ENCODE measurements around the gene EGFR.

The EGFR gene

DNA sequence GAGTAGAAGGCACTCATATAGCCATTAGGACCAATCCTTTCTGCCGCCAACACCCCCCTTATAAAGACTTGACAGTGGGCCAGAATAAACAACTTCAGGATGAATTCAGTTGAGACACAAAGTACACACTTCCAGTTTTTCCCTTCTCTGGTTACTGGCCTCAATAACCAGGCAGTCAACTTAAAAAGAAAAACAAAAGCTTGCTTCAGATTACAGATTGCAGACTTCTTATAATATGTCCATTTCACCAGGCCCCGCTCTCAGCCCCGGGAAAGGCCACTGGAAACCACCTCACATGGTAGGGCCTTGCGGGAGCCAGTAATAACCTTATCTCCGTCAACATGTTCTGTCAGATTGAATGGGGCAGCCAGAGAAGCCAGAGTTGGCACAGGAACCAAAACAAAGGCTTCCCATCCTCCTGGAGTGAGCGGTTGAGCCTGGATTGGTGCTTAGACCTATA is 108.8 kb downstream of the EGFR start:
- no peak for DNase-seq (ENCODE audit: low read depth in 2 of 2)

GRCh38 chr7:55128693-55129394 is 110.0 kb downstream of the EGFR start:
- no peak for DNase-seq (ENCODE audit: low read depth in 2 of 2)

- no peak for DNase-seq (ENCODE audit: low read depth in 2 of 2)
Measured at GRCh38 chr7:55129541-55130394, 111.0 kb downstream of the EGFR start.

- no peak for DNase-seq (ENCODE audit: low read depth in 2 of 2)
Measured at GRCh38 chr7:55130395-55131141, 111.8 kb downstream of the EGFR start.

- DNase-seq (ENCODE audit: low read depth in 2 of 2) = no peak
Measured at GRCh38 chr7:55131142-55131929, 112.5 kb downstream of the EGFR start.

- no peak for DNase-seq (ENCODE audit: low read depth in 2 of 2)
Measured at GRCh38 chr7:55132550-55132889, 113.7 kb downstream of the EGFR start.

DNA sequence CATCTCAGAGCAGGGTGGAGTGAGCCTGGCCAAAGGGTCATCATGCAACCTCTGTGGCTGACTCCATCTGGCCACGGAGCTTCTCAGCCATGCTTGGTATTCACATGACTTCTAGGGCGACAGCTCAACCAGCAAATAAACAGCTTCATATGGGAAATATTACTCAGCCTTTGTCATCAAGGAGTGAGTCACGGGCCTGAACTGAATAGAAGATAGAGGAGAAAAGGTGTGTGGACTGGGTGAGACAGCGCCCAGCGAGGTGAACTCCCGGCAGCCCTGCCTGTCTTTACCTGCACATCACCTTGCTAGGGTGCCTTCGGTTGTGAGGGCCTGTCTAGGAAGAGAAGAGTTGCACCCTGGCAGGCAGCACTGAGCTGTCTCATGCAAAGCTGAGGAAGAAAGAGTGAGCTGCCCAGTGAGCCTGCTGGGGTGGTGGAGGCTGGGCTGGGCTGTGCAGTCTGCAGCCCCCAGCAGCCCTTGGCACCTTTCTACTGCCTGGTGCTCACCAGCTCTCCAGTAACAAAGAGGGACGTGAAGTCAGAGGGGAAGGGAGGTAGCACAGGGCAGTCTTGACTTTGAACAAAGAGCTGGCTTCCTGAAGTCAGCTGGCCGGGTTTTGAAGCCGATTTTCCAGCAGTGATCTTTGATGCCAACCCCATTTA is 114.2 kb downstream of the EGFR start:
- no peak for DNase-seq (ENCODE audit: low read depth in 2 of 2)

DNA sequence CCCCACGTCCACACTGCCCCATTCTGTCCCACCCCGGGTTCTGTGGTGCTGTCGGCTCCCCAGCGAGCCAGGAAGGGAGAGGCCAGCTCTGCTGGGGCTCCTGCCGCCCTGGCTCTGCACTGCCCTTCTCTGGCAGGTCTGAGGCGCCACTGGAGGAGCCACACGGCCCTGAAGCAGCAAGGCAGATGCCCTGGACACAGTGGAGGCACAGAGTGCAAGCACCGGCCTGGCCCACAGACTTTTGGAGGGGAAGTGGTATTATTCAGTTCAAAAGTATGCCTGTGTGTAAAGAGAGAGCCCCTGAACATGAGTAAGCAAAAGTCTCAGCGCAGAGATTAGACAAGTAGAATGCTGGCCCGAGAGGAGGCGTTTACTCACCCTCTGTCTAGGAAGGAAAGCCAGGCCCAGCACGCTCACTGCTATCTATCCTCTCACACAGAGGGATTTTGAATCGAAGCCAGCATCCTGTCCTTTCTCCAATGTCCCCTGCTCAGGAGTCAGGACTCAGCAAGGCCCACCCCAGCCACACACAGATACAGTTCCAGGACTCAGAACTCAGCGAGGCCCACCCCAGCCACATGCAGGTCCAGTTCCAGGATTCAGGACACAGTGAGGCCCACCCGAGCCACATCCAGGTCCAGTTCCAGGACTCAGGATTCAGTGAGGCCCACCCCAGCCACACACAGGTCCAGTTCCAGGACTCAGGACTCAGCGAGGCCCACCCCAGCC is 115.0 kb downstream of the EGFR start:
- DNase-seq (ENCODE audit: low read depth in 2 of 2) = no peak

DNA sequence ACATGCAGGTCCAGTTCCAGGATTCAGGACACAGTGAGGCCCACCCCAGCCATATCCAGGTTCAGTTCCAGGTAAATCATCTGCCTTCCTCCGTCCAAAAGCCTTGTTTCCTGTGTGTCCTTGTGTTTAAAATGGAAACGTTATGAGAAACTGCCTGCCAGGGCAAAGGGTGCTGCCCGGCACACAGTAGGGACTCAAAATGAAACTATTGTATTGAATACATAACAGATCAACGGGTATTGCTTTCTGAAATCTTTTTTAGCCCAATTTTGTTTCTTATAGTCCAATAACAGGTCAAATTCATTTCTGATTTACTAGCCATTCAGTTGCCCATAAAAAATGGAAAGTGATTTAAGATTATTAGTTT is 115.5 kb downstream of the EGFR start:
- no peak for DNase-seq (ENCODE audit: low read depth in 2 of 2)

- DNase-seq (ENCODE audit: low read depth in 2 of 2) = no peak
Measured at GRCh38 chr7:55134786-55135185, 116.0 kb downstream of the EGFR start.

GRCh38 chr7:55135462-55135861 is 116.6 kb downstream of the EGFR start:
- DNase-seq (ENCODE audit: low read depth in 2 of 2) = no peak

GRCh38 chr7:55138663-55139062 is 119.8 kb downstream of the EGFR start:
- no peak for DNase-seq (ENCODE audit: low read depth in 2 of 2)

GRCh38 chr7:55140221-55140940 is 121.6 kb downstream of the EGFR start:
- DNase-seq (ENCODE audit: low read depth in 2 of 2) = no peak

- DNase-seq (ENCODE audit: low read depth in 2 of 2) = no peak
Measured at GRCh38 chr7:55140941-55141278, 122.1 kb downstream of the EGFR start.

DNA sequence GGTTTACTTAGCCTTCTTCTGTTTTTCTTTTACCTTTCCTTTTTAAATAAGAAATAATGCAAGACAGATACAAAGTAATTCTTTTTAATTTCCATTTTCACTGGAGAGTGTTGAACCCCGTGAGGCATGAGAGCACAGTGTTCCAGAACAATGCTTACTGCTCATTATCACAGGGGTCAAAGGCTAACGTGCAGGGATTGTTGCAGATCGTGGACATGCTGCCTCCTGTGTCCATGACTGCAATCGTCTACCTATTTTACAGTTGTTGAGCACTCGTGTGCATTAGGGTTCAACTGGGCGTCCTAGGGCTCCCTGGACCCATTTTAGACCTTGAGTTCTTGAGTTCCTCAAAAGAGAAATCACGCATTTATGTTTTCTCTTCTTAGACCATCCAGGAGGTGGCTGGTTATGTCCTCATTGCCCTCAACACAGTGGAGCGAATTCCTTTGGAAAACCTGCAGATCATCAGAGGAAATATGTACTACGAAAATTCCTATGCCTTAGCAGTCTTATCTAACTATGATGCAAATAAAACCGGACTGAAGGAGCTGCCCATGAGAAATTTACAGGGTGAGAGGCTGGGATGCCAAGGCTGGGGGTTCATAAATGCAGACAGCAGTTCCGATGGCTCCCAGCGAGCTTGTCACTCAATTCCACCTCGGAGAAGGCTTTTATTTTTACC is 124.2 kb downstream of the EGFR start:
- no peak for DNase-seq (ENCODE audit: low read depth in 2 of 2)

GRCh38 chr7:55144333-55145317 is 125.8 kb downstream of the EGFR start:
- no peak for DNase-seq (ENCODE audit: low read depth in 2 of 2)

DNA sequence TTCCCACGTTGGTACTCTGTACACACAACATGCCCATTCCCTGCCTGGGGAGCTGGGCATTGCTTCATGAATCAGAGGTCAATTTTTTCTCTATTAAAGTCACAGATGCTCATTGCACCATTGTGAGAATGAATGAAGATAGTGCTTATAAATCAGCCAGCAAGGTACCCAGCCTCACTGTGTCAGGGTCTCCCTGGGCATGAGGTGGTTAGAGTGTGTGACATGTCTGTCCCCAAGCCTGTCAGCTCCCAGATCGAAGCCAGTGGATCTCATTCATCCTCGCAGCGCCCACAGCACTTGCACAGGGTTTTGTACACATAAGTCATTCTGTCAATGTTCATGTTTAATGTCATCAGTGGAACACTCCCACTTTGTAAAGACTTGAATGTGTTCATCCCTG is 126.8 kb downstream of the EGFR start:
- no peak for DNase-seq (ENCODE audit: low read depth in 2 of 2)

DNA sequence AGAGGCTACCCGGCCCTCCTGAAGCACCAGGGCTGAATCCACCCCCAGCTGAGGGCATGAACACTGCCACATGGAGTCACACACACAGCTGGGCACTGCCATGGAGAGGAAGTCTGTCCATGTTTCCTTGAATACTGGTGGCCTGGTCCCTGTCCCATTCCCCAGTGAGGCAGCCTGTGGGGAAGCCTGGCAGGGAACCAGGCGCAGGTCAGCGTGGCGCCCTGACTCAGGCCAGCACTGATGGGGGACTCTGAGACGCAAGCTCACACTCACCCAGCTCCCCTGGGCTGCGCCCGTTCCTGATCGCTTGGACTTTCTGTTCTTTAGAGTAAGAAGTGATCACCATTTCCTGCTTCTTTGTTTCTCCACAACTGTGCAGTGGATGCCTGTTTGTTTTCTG is 128.3 kb downstream of the EGFR start:
- DNase-seq (ENCODE audit: low read depth in 2 of 2) = no peak

Measured in stimulated activated CD4-positive, alpha-beta T cell treated with anti-CD3 and anti-CD28 coated beads, Interleukin-1b, Interleukin-23, amount 100 ng/mL, for 4 hours (primary cell).